Measurements from ENCODE around the gene GOLT1A.
A peak's percentile ranks its signal among the peaks of the same experiment; 100 is the strongest.
"Not testable (repeated sequence)": the region's sequence is repeated elsewhere in the genome, so short reads cannot be mapped to it uniquely, and the experiment has no call there.

The GOLT1A gene

GRCh38 chr1:204248954-204249353, 35.2 kb upstream of the GOLT1A start:
- DNase-seq (ENCODE audit: low read depth in 2 of 2) = no peak

GRCh38 chr1:204246876-204247275, 33.1 kb upstream of the GOLT1A start:
- no peak for DNase-seq (ENCODE audit: low read depth in 2 of 2)

GRCh38 chr1:204242920-204243319, 29.1 kb upstream of the GOLT1A start:
- no peak for DNase-seq (ENCODE audit: low read depth in 2 of 2)

- no peak for DNase-seq (ENCODE audit: low read depth in 2 of 2)
Observed at GRCh38 chr1:204241914-204242313, 28.1 kb upstream of the GOLT1A start.

GRCh38 chr1:204241050-204241449, 27.3 kb upstream of the GOLT1A start:
- DNase-seq (ENCODE audit: low read depth in 2 of 2) = no peak

GRCh38 chr1:204240233-204240632, 26.4 kb upstream of the GOLT1A start:
- no peak for DNase-seq (ENCODE audit: low read depth in 2 of 2)

GRCh38 chr1:204239401-204239800, 25.6 kb upstream of the GOLT1A start:
- DNase-seq (ENCODE audit: low read depth in 2 of 2) = not testable (repeated sequence)

- DNase-seq (ENCODE audit: low read depth in 2 of 2) = not testable (repeated sequence)
Observed at GRCh38 chr1:204238520-204238919, 24.7 kb upstream of the GOLT1A start.

GRCh38 chr1:204237515-204237914, 23.7 kb upstream of the GOLT1A start:
- not testable (repeated sequence) for DNase-seq (ENCODE audit: low read depth in 2 of 2)

GRCh38 chr1:204232526-204232925, 18.7 kb upstream of the GOLT1A start:
- peak; percentile 17 to 28 for DNase-seq (ENCODE audit: low read depth in 2 of 2)

- DNase-seq (ENCODE audit: low read depth in 2 of 2) = no peak
Observed at GRCh38 chr1:204230211-204230610, 16.4 kb upstream of the GOLT1A start.

- DNase-seq (ENCODE audit: low read depth in 2 of 2) = no peak
Observed at GRCh38 chr1:204228896-204229295, 15.1 kb upstream of the GOLT1A start.

GRCh38 chr1:204227996-204228785, 14.4 kb upstream of the GOLT1A start:
- DNase-seq (ENCODE audit: low read depth in 2 of 2) = no peak

GRCh38 chr1:204227351-204227750, 13.6 kb upstream of the GOLT1A start:
- no peak for DNase-seq (ENCODE audit: low read depth in 2 of 2)

GRCh38 chr1:204225841-204226735, 12.3 kb upstream of the GOLT1A start:
- no peak for DNase-seq (ENCODE audit: low read depth in 2 of 2)

- no peak for DNase-seq (ENCODE audit: low read depth in 2 of 2)
Observed at GRCh38 chr1:204224655-204225054, 10.9 kb upstream of the GOLT1A start.

GRCh38 chr1:204223129-204223860, 9.5 kb upstream of the GOLT1A start:
- DNase-seq (ENCODE audit: low read depth in 2 of 2) = no peak

GRCh38 chr1:204222764-204223055, 8.9 kb upstream of the GOLT1A start:
- no peak for DNase-seq (ENCODE audit: low read depth in 2 of 2)

GRCh38 chr1:204222006-204222763, 8.4 kb upstream of the GOLT1A start:
- DNase-seq (ENCODE audit: low read depth in 2 of 2) = no peak

- no peak for DNase-seq (ENCODE audit: low read depth in 2 of 2)
Observed at GRCh38 chr1:204221271-204221670, 7.5 kb upstream of the GOLT1A start.

- DNase-seq (ENCODE audit: low read depth in 2 of 2) = no peak
Observed at GRCh38 chr1:204219971-204220616, 6.3 kb upstream of the GOLT1A start.
